GM18520 (cell line): ENCODE results near the gene RAB17.

Experiments used
- ATAC-seq: cut with Tn5 transposase; IDR thresholded peaks from one replicate; pipeline ENCODE4 v1.9.1; 2021; ENCODE audit not compliant: unreplicated experiment

Gene RAB17

DNA sequence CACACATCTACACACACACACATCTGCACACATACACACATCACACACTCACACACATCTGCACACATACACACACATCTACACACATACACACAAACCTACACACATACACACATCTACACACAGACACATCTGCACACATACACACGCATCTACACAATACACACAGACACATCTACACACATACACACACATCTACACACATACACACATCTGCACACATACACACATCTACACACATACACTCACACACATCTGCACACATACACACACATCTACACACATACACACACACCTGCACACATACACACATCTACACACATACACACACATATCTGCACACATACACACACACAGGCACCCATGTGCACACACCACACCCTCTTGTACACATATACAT is 24.6 kb downstream of the RAB17 start:
- ATAC-seq = no peak

DNA sequence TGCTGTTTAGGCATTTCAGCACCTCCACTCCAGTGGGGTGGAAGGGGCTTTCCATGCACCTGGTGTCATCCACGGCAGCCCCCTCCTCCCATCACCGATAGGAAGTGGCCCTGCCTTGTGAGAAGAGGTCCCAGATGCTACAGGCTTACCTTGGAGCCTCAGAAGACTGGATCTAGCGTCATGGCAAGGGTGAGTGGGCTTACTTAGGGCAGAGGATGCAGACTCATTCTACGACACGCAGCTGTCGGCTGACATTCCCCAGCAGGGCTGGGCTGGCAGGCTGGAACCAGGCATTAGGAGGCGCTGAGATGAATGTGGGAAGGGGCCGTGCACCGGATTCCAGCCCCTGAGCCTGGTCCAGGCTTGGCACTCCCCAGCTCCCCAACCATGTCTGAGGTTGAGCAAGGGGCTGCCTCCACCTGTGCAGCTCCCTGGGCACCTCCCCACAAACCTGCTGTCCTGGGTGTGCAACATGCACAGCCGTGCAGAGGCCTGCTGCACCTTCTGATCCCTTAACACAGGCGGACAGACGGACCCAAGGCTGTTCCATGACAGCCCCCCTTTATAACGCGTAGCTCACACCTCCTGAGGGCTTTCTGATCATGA is 25.9 kb downstream of the RAB17 start:
- no peak for ATAC-seq

- ATAC-seq = no peak
These were observed 26.7 kb downstream of the RAB17 start for GRCh38 chr2:237563816-237564215.

DNA sequence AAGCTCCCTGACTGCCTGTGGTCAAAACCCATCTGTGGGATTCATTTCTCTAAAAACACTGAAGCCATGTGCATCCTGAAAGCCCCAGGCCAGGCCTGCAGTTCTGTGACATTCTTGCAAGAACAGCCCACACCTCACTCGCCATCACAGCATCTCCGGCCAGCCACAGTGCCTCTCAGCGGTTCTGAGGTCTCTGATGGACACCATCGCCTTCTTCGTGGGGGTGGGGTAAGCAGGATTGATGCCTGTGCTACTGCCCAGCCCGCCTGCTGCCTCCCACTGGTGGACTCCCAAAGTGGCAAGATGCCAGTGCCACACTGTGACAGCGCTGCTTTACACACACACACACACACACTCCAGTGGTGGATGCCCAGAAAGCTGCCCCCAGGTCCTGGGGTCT is 29.3 kb downstream of the RAB17 start:
- ATAC-seq = no peak

GRCh38 chr2:237558961-237559641 is 31.4 kb downstream of the RAB17 start:
- no peak for ATAC-seq

DNA sequence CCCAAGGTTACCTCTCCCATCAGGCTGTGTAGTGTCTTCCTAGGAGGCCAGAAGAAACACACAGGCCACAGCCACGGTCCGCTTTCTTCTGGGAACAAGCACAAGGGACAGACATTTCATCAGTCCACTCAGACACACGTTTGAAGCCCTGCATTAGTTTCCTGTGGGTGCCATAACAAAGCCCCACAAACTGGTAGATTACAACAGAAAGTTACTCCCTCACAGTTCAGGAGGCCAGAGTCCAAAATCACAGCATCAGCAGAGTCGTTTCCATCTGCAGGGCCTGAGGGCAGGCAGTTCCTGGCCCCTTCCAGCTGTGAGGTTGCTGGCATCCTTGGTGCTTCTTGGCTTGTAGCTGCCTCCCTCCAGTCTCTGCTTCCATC is 32.9 kb downstream of the RAB17 start:
- no peak for ATAC-seq

GRCh38 chr2:237556773-237557632 is 33.5 kb downstream of the RAB17 start:
- peak; percentile 83 for ATAC-seq

DNA sequence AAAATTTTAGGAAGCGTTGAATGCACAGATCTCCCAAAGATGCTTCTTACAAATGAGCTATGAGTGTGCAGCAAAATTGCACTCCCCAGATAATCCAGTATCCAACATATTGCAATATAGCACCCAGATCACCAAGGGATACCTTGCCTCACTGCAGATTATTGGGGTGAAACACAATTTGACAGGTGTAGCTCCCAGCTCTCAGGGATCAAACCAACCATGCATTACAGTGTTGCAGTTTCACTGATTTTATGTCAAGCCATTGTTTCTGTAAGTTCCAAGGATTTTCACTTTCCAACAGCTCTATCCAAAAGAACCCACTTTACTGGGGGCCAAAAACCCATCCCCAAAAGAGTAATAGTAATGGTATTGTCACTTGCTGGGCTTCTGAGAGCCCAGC is 35.0 kb downstream of the RAB17 start:
- no peak for ATAC-seq

DNA sequence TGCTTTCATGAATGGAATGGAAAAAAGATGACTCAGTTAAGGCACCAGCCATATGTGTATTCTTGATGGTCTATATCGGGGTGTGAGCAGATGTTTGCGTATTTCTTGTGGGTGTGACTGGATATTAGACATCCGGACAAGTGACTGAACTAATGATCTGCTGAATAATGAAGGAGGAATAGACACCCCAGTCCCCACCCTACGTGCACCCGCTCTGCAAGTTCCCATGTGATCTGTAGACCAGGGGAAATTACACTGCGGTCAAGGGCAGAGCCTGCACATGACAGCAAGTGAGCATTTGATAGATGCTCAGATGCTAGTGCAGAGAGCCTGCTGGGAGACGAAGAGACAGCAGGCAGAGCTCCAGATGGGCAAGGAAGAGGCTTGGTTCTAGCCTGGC is 36.6 kb downstream of the RAB17 start:
- ATAC-seq = no peak

DNA sequence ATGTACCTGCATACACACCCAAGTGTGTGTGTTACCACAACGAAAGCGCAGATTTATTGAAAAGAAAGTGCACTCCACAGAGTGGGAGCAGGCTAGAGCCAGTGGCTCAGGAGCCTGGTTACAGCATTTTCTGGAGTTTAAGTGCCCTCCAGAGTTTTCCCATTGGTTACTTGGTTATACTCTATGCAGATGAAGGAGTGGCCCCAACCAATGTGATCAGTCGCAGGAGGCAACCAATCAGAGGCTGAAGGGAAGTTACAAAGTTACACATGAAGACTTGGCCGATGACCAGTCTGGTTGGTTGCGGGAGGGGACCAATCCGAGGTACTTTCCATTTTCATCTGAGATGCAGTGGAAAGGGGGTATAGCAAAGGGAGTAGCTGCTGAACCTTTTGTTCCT is 37.6 kb downstream of the RAB17 start:
- no peak for ATAC-seq

- ATAC-seq = no peak
These were observed 39.4 kb downstream of the RAB17 start for GRCh38 chr2:237551071-237551574.

GRCh38 chr2:237549643-237550415 is 40.7 kb downstream of the RAB17 start:
- no peak for ATAC-seq

GRCh38 chr2:237549216-237549615 is 41.3 kb downstream of the RAB17 start:
- ATAC-seq = no peak

- ATAC-seq = no peak
These were observed 42.6 kb downstream of the RAB17 start for GRCh38 chr2:237547841-237548416.

GRCh38 chr2:237546876-237547395 is 43.6 kb downstream of the RAB17 start:
- ATAC-seq = no peak

DNA sequence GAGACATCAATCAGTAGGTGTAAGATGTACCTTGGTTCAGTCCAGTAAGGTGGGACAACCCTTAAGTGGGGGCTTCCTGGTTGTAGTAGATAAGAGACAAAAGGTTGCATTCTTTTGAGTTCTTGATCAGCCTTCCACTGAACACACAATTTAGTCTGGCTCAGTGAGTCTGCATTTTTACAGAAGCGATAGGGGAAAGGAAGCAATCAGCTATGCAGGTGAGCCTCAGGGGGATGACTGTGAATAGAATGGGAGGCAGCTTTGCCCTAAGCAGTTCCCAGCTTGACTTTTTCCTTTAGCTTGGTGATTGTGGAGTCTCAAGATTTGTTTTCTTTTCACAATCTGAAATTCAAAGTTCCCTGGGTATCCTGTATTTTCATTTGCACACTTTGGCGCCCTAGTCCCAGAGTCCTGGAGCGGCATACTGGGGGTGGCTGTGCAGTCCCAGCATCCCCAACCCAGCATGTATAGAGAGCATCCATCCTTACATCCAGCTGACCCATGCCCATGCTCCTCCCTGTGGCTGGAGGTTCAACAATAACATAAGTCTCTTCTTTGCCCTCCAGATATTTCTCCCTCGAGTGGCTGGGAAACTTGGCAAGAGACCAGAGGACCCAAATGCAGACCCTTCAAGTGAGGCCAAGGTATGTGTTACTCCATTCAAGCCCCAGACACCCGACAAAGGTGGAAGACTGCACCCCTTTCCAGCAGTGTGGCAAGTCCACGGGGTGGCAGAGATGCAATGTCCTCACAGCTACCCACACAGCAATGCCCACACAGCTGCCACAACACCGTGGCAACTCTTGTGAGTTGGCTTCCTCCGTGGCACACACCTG is 44.3 kb downstream of the RAB17 start:
- no peak for ATAC-seq

DNA sequence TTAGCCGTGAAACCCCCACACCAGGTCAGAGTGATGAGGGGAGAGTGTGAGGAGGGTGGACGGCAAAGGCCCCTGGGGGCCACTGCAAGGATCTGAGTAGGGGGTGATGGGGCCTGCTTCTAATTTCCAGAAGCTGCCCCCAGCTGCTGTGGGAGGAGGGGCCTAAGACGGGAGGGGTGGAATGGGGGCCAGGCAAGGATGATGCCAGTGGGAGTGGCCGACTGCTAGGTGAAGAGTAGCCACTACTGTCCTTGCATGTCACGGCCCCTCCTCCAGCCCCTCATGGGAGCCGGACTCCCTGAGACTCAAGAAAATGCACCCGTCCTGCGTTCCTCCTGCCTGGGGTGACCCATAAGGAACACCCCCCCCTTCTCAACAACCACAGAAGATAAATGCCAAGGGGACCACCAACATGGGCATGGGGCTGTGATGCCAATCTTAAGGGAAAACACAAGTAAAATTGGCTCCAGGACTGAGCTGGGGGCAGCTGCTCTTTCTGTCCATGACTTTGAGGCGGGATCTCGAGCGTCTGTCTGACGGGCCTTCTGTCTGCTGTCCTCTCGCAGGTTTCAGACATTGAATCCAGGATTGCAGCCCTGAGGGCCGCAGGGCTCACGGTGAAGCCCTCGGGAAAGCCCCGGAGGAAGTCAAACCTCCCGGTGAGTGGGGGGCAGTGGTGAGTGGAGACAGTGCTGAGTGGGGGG is 48.4 kb downstream of the RAB17 start:
- ATAC-seq = no peak

DNA sequence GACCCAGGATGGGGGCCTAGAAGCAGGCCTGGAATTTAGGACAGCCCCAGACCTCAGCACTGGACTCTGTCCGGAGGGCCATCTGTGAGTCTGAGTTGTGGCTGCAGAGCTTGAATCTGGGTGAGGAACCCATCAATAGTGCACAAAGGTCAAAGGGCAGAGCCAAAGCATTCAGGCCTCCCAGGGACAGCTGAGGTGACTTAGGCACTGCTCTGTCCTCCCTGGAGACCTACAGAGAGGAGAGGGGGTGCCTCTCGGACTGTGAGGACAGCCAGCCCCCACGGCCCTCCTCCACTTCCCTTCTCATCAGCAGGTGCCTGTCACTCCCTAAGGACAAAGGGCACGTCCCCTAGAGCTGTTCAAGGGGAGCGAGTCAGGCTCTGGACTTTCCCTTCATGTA is 49.3 kb downstream of the RAB17 start:
- ATAC-seq = no peak

DNA sequence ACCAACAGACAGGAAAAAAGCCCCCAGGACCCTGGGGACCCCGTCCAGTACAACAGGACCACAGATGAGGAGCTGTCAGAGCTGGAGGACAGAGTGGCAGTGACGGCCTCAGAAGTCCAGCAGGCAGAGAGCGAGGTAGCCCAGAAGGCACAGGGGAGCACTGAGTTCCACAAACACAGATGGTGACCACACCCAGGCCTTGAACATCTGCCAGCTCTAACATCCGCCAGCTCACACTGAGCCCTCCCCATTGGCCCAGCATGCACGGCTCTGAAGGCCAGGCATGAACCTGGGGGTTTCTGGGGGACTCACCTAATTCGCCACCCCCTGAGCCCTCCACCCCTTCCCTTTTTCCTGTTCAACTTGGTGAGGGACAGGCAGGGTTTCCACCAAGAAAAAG is 49.7 kb downstream of the RAB17 start:
- ATAC-seq = no peak
